HG03460 (cell line): ENCODE measurements around the gene NXPH1.
"Not testable (repeated sequence)": the region's sequence is repeated elsewhere in the genome, so short reads cannot be mapped to it uniquely, and the experiment has no call there.

ENCODE experiments used
- ATAC-seq: cut with Tn5 transposase; IDR thresholded peaks from one replicate; pipeline ENCODE4 v1.9.1; 2021; ENCODE audit not compliant: unreplicated experiment

NXPH1 gene

GRCh38 chr7:8684426-8684825, 251.0 kb downstream of the NXPH1 start:
- ATAC-seq = no peak

DNA sequence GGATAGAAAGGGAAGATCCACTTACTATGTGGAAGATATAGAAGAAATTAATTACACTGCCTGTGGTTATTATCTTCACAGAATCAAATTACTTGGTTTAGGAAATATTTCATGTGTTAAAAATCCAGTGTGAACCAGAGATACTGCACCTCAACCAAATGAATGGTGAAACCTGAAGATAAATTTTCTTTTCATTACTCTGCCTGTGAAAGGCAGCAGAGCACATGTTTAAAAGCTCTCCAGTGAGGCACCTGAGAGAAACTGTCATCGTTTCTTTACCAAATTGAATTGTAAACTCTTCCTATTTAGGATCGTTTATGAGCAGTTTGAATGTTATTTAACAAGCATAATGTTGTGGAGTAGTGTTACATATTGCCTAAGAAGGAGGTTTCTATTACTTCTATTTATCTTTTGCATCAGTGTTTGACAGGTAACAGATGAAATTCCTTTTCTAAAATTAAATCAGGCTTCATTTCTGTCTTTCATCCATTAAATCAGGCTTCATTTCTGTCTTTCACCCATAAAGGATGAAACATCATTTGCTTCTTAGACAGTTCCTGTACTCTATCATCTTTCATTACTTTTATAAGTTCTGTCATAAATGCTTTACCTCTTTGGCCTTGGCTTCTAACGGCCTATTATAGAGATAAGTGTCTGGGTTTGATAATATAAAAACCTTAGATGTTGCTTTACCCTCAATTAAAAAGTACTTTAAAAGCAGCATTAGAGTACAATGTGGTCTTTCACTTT, 266.6 kb downstream of the NXPH1 start:
- no peak for ATAC-seq

DNA sequence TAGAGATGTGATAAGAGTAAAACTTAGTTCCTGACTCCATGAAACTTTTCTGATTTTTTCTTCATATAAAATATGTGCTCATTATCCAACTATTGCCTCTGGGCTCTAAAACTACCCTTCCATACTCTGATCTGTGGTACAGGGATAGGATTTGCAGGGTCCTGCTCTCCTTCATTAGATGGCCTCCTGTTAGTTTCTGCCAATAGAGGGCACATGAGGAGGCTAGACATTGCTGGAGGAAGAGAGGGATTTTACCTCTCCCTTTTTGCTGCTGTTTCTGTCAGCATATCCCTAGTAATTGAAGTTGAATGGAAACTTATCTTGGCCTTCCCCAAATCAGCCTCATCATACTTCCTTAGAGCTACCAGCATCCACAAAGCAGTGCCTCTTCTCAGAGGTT, 269.4 kb downstream of the NXPH1 start:
- no peak for ATAC-seq

DNA sequence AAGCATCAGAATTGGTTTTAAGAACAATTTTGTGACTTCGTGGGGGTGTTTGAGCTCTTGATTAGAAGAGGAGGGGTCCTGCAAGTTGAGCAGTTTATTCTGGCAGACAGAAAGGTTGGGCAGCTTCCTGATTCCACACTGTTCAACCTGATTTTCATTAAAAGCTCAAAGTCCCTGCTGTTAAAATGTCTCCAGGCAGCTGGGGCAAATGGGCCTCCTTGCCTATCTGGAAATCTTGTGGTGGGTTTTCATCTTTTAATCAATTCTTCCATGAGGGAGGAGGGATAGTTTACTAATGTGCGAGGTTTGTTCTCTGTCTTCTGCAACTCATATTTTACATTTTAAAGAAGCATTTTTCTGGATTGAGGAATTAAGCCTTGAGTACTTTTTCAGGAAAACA, 276.7 kb downstream of the NXPH1 start:
- ATAC-seq = no peak

- no peak for ATAC-seq
Measured at GRCh38 chr7:8714791-8715190, 281.4 kb downstream of the NXPH1 start.

GRCh38 chr7:8719102-8719501, 285.7 kb downstream of the NXPH1 start:
- no peak for ATAC-seq

DNA sequence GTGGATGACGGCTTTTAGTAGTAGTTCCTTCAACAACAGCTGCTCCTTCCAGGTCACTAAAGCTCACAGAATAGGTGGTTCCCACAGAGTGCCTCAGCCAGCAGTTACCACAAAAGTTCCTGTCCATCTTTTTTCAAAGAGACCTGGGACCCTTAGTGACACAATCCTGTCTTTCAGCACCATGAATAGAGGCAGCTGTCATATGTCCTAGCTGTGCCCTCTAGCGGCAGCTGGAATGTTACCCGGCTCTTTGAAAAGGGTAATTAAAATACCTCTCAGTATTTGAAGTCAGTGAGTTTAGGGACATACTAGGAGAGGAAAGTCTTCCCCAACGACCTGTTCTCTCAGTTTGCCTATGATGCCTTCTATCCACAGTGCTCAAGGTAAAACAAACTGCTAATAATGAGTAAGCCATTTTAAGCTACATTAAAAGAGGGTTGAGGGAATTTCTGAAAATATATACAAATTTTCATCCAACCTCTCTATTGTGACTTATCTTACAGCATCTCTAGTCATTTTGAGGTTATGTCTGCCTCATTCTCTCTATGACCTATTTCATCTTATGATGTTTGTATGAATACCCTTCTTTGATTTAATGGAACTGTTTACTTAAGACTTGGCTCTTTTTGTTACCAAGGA, 290.8 kb downstream of the NXPH1 start:
- ATAC-seq = peak; percentile 83

DNA sequence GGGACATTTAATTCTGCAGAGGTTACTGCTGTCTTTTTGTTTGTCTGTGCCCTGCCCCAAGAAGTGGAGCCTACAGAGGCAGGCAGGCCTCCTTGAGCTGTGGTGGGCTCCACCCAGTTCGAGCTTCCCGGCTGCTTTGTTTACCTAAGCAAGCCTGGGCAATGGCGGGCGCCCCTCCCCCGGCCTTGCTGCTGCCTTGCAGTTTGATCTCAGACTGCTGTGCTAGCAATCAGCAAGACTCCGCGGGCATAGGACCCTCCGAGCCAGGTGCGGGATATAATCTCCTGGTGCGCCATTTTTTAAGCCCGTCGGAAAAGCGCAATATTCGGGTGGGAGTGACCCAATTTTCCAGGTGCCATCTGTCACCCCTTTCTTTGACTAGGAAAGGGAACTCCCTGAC, 298.3 kb downstream of the NXPH1 start:
- not testable (repeated sequence) for ATAC-seq

GRCh38 chr7:8739837-8740236, 306.4 kb downstream of the NXPH1 start:
- ATAC-seq = no peak

GRCh38 chr7:8742837-8743236, 309.4 kb downstream of the NXPH1 start:
- ATAC-seq = no peak

DNA sequence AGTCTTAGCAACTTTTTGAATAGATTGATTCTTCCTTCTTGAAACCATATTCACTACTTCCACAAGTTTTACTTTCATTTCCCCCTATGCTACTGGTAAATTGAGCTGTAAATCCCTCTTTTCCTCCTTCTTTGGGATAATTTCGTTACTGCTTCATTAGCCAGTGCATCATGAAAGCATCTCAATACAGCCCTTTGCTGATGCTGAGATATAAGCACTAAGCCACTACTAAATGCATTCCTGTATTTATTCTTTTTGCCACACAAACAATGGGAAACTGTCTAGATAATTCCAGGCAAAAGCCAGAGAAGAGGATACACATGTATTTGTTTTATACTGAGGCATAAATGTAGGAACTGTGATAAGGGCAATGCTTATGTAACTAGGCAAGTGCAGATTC, 313.9 kb downstream of the NXPH1 start:
- ATAC-seq = no peak

DNA sequence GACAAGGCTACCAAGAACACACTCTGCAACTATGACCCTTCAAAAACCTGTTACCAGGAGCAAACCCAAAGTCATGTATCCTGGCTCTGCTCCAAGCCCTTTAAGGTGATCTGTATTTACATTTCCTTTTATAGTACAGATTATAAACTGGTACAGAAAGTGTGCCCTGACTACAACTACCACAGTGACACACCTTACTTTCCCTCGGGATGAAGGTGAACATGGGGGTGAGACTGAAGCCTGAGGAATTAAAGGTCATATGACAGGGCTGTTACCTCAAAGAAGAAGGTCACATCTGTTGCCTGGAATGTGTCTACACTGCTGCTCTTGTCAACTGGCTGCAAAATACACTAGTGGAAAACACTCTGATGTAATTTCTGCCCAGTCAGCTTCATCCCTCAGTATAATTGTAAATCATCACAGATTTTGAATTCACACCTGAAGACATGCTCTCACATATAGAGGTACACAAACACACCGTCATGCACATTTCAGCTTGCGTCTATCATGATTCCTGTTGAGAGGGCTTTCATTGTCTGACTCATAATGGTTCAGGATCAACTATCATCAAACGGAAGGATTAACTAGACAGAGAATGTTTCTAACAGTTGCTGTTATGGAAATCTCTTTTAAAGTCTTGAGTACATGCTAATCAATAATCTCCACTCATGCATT, 318.3 kb downstream of the NXPH1 start:
- no peak for ATAC-seq

- no peak for ATAC-seq
Measured at GRCh38 chr7:8753355-8753754, 319.9 kb downstream of the NXPH1 start.

DNA sequence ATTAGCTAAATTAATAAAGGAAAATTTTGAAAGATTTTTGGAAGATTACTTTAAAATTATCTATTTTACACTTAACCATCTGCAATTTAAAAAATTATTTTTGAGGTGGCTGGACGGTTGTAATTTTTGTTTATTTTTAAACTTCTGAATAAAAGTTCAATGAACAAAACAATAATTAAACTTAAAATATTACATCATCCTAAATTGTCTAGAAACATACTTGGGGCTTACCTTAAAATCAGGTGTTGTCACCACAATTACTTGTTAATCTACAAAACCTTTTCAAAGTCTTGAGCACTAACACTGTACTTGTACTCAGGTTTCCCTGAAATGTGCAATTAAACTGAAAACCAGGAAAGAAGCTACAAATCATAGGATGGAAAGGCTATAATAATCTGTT, 328.3 kb downstream of the NXPH1 start:
- ATAC-seq = no peak

DNA sequence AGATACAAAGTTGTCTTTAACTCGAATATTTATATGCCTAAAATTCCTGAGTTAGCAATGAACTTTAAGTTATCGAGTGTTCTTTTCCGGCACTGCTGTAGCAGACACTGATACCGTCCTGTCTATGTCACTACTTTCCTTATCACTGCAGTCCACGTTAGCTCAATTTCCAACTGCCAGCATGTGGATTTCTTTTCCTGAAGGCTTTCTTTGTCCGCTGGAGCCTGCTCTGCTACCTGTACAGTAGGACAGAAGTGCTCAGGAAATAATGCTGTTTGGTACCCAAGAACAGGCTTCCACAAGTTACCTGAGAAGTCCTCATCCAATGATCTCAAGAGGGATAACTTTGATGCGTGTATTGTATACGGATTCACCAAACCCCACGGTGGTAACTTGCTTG, 329.4 kb downstream of the NXPH1 start:
- ATAC-seq = no peak

GRCh38 chr7:8765374-8765773, 332.0 kb downstream of the NXPH1 start:
- no peak for ATAC-seq

DNA sequence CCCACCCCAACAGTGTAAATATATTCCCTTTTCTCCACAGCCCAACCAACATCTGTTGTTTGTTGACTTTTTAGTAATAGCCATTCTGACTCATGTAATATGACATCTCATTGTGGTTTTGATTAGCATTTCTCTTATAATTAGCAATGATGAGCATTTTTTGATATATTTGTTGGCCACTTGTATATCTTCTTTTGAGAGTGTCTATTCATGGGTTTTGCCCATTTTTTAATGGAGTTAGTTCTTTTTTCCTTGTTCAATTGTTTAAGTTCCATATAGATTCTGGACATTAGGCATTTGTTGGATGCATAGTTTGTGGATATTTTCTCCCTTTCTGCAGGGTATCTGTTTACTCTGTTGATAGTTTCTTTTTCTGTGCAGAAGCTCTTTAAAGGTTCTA, 340.1 kb downstream of the NXPH1 start:
- ATAC-seq = no peak

DNA sequence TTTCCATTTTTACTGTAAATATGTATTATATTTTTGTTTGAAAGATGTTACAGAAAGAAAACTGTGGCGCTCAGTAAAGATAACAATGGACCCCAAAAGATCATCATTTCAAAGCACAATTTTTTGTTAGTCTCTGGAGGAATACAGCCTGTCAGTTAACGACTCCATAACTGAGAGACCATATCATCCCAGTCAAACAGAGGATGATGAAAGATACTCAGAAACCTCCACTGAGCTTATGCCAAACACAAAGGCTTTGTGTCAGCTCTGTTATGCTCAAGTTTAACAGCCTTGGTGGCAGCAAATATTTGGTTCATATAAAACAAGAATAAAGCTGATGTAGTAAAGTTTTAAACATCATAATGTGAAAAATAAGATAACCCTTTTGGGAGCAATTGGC, 345.1 kb downstream of the NXPH1 start:
- no peak for ATAC-seq

- ATAC-seq = no peak
Measured at GRCh38 chr7:8781166-8781565, 347.8 kb downstream of the NXPH1 start.

GRCh38 chr7:8783229-8783628, 349.8 kb downstream of the NXPH1 start:
- no peak for ATAC-seq

- ATAC-seq = no peak
Measured at GRCh38 chr7:8785081-8785480, 351.7 kb downstream of the NXPH1 start.

DNA sequence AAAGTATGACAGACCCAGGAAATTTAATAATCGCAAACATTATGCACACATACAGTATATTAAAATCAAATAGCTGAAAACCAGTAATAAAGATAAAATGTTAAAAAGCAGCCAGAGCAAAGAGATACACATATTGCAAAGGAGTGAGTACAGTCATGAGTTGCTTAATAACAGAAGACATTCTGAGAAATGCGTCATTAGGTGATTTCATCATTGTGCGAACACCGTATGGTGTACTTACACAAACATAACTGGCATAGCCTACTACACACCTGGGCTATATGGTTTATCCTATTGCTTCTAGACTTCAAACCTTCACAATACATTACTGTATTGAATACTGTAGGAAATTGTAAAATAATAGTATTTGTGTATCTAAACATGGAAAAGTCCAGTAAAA, 367.6 kb downstream of the NXPH1 start:
- no peak for ATAC-seq
